Hepatocyte (in vitro differentiated cells): ENCODE measurements around the gene CABP1.

Source experiments
- CTCF ChIP-seq: fragments of 200-600 bp; sonication (generic); IDR thresholded peaks from 2 replicates; pipeline ENCODE4 v1.5.1; 2016; ENCODE audit warnings: antibody characterized with exemption, mild to moderate bottlenecking; ENCODE audit not compliant: poor library complexity
- EZH2phosphoT487 ChIP-seq: fragments of 200-600 bp; sonication (generic); IDR thresholded peaks from one replicate; pipeline ENCODE4 v1.6.1; 2018; ENCODE audit warnings: antibody characterized with exemption, mild to moderate bottlenecking, low read depth, moderate library complexity; ENCODE audit not compliant: unreplicated experiment, severe bottlenecking

GRCh38 chr12:120599672-120600552 lies 40.5 kb upstream of the CABP1 start:
- TF ChIP-seq CTCF = no peak
- no peak for TF ChIP-seq EZH2phosphoT487
